PC-3 (cell line): ENCODE measurements around the gene SLC12A2.

Experiments used
- CTCF ChIP-seq: fragments of 300-600 bp; sonication (generic); conservative IDR thresholded peaks from 2 replicates; pipeline ENCODE4 v1.5.1; 2017; ENCODE audit warnings: antibody characterized with exemption, low read depth, mild to moderate bottlenecking, low read length
- EZH2 ChIP-seq: fragments of 300-600 bp; sonication (generic); IDR thresholded peaks from one replicate; pipeline ENCODE4 v1.6.1; 2017; ENCODE audit warnings: antibody characterized with exemption, mild to moderate bottlenecking, low read length; ENCODE audit not compliant: unreplicated experiment
- EZH2phosphoT487 ChIP-seq: fragments of 300-600 bp; sonication (generic); IDR thresholded peaks from 2 replicates; pipeline ENCODE4 v1.6.1; 2018; ENCODE audit warnings: mild to moderate bottlenecking, antibody characterized with exemption, low read length, borderline replicate concordance

- no peak for TF ChIP-seq CTCF
- TF ChIP-seq EZH2phosphoT487 = no peak
- no peak for TF ChIP-seq EZH2
These were observed 73.0 kb downstream of the SLC12A2 start for GRCh38 chr5:128156521-128156920.
